Nephron (organoid): Measurements from ENCODE around the gene LOX.

Experiments used
- H3K27ac Mint-ChIP-seq, 3 experiments: 2 replicates each; pipeline ENCODE4 v1.8.0; 2020; ENCODE audit warnings: mixed read lengths in 3 of 3, mild to moderate bottlenecking in 2 of 3, moderate library complexity in 1 of 3
- H3K27me3 Mint-ChIP-seq: 2 replicates; pipeline ENCODE4 v1.8.0; 2021; ENCODE audit warnings: low read depth, mild to moderate bottlenecking, moderate library complexity, mixed read lengths
- H3K36me3 Mint-ChIP-seq: 2 replicates; pipeline ENCODE4 v1.8.0; 2020; ENCODE audit warnings: low read depth, mixed read lengths
- H3K4me1 Mint-ChIP-seq: 2 replicates; pipeline ENCODE4 v1.8.0; 2020; ENCODE audit warnings: mixed read lengths
- H3K4me3 Mint-ChIP-seq, 3 experiments: 2 replicates each; pipeline ENCODE4 v1.8.0; 2020; ENCODE audit warnings: mild to moderate bottlenecking in 3 of 3, mixed read lengths in 3 of 3, moderate library complexity in 2 of 3
- H3K9me3 Mint-ChIP-seq: 2 replicates; pipeline ENCODE4 v1.8.0; 2020; ENCODE audit warnings: mixed read lengths
- CTCF ChIP-seq, 3 experiments: fragments of 200-600 bp; sonication (generic); IDR thresholded peaks; one replicate each; pipeline ENCODE4 v1.5.0; 2021; ENCODE audit warnings: antibody characterized with exemption in 3 of 3; ENCODE audit not compliant: unreplicated experiment in 3 of 3

Gene LOX

GRCh38 chr5:122035913-122036312 is 42.1 kb downstream of the LOX start:
- no peaks in the 10 kb centered on the region for H3K27me3 Mint-ChIP-seq
- no peak for TF ChIP-seq CTCF (IDR thresholded peaks at IDR 0.05; ENCODE audit: unreplicated experiment in 3 of 3)
- no peaks in the 10 kb centered on the region for H3K9me3 Mint-ChIP-seq
- peaks cover 14% of the 10 kb centered on the region for H3K36me3 Mint-ChIP-seq
- H3K27ac Mint-ChIP-seq = no peak overlapping the region
- H3K4me3 Mint-ChIP-seq = no peak overlapping the region
- no peaks in the 10 kb centered on the region for H3K4me1 Mint-ChIP-seq

- H3K36me3 Mint-ChIP-seq = peaks cover 11% of the 10 kb centered on the region
- no peaks in the 10 kb centered on the region for H3K27me3 Mint-ChIP-seq
- H3K27ac Mint-ChIP-seq = no peak overlapping the region
- H3K9me3 Mint-ChIP-seq = no peaks in the 10 kb centered on the region
- H3K4me3 Mint-ChIP-seq = no peak overlapping the region
- TF ChIP-seq CTCF (IDR thresholded peaks at IDR 0.05; ENCODE audit: unreplicated experiment in 3 of 3) = no peak
- no peaks in the 10 kb centered on the region for H3K4me1 Mint-ChIP-seq
These were observed 46.2 kb downstream of the LOX start for GRCh38 chr5:122031836-122032235.

GRCh38 chr5:122030251-122030650 is 47.8 kb downstream of the LOX start:
- Mint-ChIP-seq H3K9me3 (no peaks in the 10 kb centered on the region), H3K36me3 (peaks cover 21% of the 10 kb centered on the region), H3K27ac (peak overlapping the region in 1 of 3 experiments; percentile 54), H3K4me1 (no peaks in the 10 kb centered on the region), H3K27me3 (no peaks in the 10 kb centered on the region), H3K4me3 (no peak overlapping the region)
- peak in 1 of 3 experiments; percentile 11 for TF ChIP-seq CTCF (IDR thresholded peaks at IDR 0.05; ENCODE audit: unreplicated experiment in 3 of 3)

- Mint-ChIP-seq H3K4me1 (no peaks in the 10 kb centered on the region), H3K36me3 (peaks cover 21% of the 10 kb centered on the region)
These were observed 48.2 kb downstream of the LOX start for GRCh38 chr5:122029818-122030217.

GRCh38 chr5:122022966-122023365 is 55.1 kb downstream of the LOX start:
- H3K4me3 Mint-ChIP-seq = no peak overlapping the region
- H3K36me3 Mint-ChIP-seq = peaks cover 51% of the 10 kb centered on the region
- H3K9me3 Mint-ChIP-seq = no peaks in the 10 kb centered on the region
- no peak for TF ChIP-seq CTCF (IDR thresholded peaks at IDR 0.05; ENCODE audit: unreplicated experiment in 3 of 3)
- H3K4me1 Mint-ChIP-seq = no peaks in the 10 kb centered on the region
- no peaks in the 10 kb centered on the region for H3K27me3 Mint-ChIP-seq
- no peak overlapping the region for H3K27ac Mint-ChIP-seq

More at GRCh38 chr5:122029818-122030217, 48.2 kb downstream of the LOX start:
- Mint-ChIP-seq H3K27me3 (no peaks in the 10 kb centered on the region), H3K4me3 (no peak overlapping the region), H3K9me3 (no peaks in the 10 kb centered on the region), H3K27ac (no peak overlapping the region)
- no peak for TF ChIP-seq CTCF (IDR thresholded peaks at IDR 0.05; ENCODE audit: unreplicated experiment in 3 of 3)

GRCh38 chr5:122019919-122020590 is 58.0 kb downstream of the LOX start:
- H3K27ac Mint-ChIP-seq = no peak overlapping the region
- H3K4me3 Mint-ChIP-seq = no peak overlapping the region
- H3K27me3 Mint-ChIP-seq = no peaks in the 10 kb centered on the region
- peaks cover 37% of the 10 kb centered on the region for H3K36me3 Mint-ChIP-seq
- H3K9me3 Mint-ChIP-seq = no peaks in the 10 kb centered on the region
- no peak for TF ChIP-seq CTCF (IDR thresholded peaks at IDR 0.05; ENCODE audit: unreplicated experiment in 3 of 3)
- peaks cover 4% of the 10 kb centered on the region for H3K4me1 Mint-ChIP-seq
